DND-41 (cell line): Measurements from ENCODE around the gene C11orf21.

Experiments
- EZH2 ChIP-seq: IDR thresholded peaks from 3 replicates; pipeline ENCODE4 v1.6.1; 2012; ENCODE audit warnings: borderline replicate concordance, low read depth, mild to moderate bottlenecking, moderate library complexity, low read length, inconsistent platforms; ENCODE audit not compliant: severe bottlenecking
- TF ChIP-seq, protein P1 (sequence below): IDR thresholded peaks from 2 replicates; pipeline ENCODE4 v1.5.1; 2012; ENCODE audit warnings: borderline replicate concordance, low read length, moderate library complexity, mild to moderate bottlenecking; ENCODE audit not compliant: poor library complexity, severe bottlenecking; ENCODE audit errors: extremely low read depth

DNA sequence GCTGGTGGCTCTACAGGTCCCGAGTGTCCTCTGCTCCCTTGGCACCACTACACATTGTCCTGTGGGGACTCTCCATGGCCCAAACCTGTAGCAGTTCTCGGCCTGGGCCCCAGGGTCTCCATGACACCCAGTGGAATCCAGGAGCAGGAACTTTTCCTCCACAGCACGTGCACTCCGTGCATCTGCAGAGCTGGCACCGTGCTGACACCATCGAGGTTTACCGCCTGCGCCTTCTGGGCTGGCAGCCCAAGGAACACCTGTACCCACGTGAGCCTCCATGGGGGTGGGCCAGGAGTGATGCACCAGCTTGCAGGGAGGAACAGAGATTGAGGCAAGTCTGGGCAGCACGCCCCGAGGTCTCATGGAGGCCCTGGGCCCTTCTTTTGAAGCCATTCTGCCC is 25.3 kb upstream of the C11orf21 start:
- TF ChIP-seq, protein P1, sequence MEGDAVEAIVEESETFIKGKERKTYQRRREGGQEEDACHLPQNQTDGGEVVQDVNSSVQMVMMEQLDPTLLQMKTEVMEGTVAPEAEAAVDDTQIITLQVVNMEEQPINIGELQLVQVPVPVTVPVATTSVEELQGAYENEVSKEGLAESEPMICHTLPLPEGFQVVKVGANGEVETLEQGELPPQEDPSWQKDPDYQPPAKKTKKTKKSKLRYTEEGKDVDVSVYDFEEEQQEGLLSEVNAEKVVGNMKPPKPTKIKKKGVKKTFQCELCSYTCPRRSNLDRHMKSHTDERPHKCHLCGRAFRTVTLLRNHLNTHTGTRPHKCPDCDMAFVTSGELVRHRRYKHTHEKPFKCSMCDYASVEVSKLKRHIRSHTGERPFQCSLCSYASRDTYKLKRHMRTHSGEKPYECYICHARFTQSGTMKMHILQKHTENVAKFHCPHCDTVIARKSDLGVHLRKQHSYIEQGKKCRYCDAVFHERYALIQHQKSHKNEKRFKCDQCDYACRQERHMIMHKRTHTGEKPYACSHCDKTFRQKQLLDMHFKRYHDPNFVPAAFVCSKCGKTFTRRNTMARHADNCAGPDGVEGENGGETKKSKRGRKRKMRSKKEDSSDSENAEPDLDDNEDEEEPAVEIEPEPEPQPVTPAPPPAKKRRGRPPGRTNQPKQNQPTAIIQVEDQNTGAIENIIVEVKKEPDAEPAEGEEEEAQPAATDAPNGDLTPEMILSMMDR: no peak
- TF ChIP-seq EZH2: no peak
